ENCODE measurements around the gene INO80B.
"Not testable (repeated sequence)": the region's sequence is repeated elsewhere in the genome, so short reads cannot be mapped to it uniquely, and the experiment has no call there.

INO80B gene

DNA sequence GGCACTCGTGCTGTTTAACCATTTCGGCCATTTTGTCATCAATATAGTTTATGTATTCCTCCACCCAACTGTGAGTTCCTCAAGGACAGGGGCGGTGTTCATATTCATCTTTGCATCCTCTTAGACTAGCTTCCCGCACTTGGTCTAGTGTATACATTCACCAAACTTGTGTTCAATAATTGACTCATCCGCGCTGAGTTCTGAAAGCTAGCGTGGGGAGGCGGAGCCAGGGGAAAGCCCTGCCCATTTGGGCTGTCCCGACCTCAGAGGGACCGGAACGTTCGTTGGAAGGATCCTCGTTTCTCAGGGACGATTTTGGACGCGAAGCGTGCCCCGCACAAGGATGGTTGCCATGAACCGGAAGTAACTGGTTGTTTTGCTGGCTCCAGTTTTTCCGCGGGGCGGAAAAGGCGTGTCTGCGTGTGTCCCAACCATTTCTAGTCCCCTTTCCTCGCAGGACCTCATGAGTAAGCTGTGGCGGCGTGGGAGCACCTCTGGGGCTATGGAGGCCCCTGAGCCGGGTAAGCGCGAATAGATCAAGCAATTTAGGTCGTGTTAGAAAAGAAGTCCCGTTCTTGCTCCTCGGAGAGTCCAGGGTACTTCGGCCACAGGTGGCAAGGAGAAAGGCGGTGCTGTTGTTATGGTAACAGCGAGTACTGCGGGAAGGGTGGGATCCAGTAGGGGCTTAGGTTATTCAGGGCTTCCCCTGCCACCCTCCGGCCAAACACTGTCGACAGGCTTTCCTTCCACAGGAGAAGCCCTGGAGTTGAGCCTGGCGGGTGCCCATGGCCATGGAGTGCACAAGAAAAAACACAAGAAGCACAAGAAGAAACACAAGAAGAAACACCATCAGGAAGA lies at the start of gene INO80B:
Gene INO80B (plus strand): TSS at position 434 of the 858 bp plus-strand sequence. CDS start 30 bp downstream, at position 464.
- DNase-seq, result peak; percentile 98

GRCh38 chr2:74406035-74406434 lies 48.9 kb upstream of the INO80B start:
- no peak for DNase-seq

DNA sequence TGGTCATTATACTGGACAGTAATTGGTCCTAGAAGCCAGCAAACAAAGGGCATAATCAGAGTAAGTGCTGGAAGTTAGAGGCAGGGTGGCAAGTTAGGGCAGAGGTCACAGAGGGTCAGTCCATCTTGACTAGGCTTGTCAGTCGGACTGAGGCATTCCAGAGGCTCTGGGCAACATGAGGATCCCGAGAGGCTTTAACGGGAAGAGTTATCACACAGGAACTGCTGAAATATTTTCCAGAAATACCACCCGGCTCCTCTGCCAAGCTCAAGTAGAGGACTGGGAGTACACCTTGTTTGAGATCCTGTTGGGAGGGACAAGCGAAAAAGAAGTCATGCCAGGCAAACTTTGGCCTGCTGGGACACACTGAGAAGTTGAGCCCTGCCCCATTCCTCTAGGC lies 47.2 kb upstream of the INO80B start:
- DNase-seq, result no peak

- DNase-seq, result no peak
Observed at GRCh38 chr2:74413001-74413698, 41.7 kb upstream of the INO80B start.

DNA sequence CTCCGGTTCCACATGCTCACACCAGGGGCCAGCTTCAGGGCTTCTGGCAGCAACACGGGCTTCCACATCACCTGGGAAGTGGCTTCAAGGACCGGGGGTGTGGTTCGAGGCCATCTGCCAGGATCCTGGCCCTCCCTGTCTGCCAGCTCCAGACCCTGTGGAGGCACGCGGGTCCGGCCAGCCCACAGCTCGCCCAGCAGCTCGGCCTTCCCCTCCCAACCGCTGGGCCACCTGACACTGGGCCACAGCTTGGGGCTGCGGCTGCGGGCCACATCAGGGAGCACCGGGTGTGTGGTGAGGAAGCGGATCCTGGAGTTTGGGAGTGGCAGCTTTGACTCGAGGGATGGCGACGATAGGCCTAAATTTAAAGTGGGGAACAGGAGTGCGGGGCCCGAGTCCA lies 40.4 kb upstream of the INO80B start:
- DNase-seq, result no peak

- peak; percentile 6 for DNase-seq
Observed at GRCh38 chr2:74414881-74415761, 39.8 kb upstream of the INO80B start.

DNA sequence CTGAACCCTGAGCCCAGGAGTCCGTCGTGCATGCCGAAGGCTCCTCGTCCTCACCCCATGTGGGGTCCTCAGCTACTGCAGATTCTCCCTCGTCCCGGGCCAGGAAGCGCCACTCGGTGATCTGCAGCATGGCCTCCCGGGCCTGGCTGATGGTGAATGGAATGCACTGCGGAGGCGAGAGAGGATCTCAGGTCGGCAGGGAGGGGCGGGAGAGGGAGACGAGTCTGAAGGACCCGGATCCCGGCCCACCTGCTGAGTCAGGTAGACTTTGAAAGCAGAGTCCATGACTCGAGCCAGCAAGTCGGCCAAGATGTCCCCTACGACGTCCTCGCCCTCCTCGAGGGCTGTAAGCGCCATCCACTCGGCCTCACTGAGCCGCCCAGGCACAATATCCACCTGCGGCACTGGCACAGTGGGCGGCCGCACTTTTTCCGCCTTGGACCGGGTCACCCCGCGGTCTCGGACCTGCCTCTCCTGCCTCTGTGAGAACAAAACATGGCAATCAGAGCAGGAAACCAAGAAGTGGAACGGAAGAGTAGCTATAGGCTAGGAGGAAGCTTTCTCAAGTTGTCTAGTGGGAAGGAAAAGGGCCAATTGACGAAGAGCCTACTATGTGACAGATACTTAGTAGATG lies 39.0 kb upstream of the INO80B start:
- DNase-seq, result no peak

GRCh38 chr2:74416778-74417177 lies 38.1 kb upstream of the INO80B start:
- no peak for DNase-seq

- no peak for DNase-seq
Observed at GRCh38 chr2:74417197-74417596, 37.7 kb upstream of the INO80B start.

GRCh38 chr2:74417763-74418162 lies 37.1 kb upstream of the INO80B start:
- DNase-seq, result no peak

DNA sequence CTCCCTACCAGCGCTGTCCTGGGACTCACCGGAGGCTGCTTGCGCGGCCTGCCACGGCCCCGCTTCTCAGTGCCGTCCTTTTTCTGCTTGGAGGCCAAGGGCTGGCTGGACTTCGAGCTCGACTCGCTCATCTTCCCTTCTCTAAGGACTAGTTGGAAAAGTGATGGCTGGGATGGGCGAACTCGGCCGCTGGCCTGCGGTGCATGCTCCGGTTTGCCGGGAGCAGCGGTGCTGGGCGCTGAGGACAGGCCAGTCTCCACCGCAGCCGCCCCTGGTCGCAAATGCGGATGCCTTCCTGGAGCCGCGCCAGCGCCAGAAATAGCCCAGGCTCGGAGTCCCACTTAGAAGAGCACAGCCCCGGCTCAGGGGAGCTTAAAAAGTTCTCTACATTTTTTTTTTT lies 36.6 kb upstream of the INO80B start:
- DNase-seq, result no peak

DNA sequence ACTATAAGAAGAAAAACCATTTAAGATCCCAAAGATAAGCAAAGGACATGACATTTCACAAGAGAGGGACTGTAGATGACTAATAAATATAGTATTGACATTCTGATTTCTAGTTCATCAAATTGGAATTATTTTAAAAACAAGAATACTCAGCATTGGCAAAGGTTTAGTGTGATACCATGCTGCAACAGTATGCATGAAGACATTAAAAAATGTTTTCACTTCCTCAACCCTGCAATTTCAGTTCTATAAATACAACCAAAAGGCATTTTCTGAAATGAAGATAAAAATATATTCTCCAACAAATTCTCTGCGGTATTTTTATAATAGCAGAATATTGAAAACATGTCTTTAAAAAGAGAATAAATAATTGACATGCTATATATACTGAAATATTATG lies 35.5 kb upstream of the INO80B start:
- DNase-seq, result no peak

GRCh38 chr2:74420006-74420405 lies 34.9 kb upstream of the INO80B start:
- no peak for DNase-seq

GRCh38 chr2:74420443-74421103 lies 34.3 kb upstream of the INO80B start:
- not testable (repeated sequence) for DNase-seq

GRCh38 chr2:74421221-74421870 lies 33.5 kb upstream of the INO80B start, which contains the start of the genes C2orf81 and WDR54:
TSS of gene C2orf81 (minus strand) at chr2:74421619. CDS start at chr2:74421560, 59 bp downstream.
TSS of gene WDR54 (plus strand) at chr2:74421730. CDS start at chr2:74422154, 424 bp downstream.
- DNase-seq, result peak; percentile 93

DNA sequence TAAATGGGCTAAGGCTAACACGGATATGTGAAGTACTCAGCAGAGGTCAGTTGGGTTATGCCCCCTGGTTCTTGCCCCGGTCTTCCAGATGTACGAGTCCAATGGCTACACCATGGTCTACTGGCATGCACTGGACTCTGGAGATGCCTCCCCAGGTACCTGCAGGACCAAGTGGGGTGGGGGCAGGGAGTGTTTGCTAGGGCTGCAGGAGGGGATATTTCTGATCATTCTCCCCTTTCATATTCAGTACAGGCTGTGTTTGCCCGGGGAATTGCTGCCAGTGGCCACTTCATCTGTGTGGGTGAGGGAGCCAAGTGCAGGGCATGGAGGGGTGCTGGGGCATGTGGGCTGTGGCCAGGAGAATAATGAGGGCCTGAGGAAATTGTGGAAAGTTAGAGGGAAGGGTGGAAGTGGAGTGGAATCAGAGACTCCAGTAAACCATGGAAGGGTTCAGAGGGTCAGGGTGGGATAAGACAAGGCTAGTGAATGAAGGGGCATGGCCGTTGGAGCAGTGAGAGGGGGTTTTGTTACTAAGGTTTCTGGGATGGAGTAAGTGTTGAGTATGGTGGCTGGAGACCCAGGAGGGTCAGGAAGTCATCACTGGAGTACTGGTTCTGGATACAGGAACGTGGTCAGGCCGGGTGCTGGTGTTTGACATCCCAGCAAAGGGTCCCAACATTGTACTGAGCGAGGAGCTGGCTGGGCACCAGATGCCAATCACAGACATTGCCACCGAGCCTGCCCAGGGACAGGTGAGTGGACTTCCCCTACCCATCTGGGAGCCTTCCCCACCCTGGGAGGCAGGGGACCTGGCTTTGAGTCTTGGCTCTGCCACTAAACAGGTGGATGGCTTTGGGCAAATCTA lies 31.4 kb upstream of the INO80B start:
- DNase-seq, result no peak

- DNase-seq, result no peak
Observed at GRCh38 chr2:74424139-74424992, 30.5 kb upstream of the INO80B start.

GRCh38 chr2:74424995-74425406 lies 29.9 kb upstream of the INO80B start:
- no peak for DNase-seq

DNA sequence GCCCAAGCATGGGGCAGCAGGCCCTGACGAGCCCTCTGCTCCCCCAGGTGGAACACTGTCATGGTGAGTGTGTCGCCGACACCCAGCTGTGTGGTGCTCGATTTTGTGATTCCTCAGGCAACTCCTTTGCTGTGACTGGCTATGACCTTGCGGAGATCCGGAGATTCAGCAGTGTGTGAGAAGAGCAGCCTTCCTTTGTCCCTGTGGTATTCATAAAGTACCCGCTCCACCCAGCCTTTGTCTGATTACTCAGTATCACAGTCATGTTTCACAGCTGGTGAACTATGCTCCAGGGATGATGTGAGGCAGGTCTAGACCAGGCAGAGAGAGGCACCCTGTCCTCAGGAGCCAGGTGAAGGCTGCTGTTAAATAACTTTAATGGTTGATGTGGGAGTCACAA lies 29.4 kb upstream of the INO80B start:
- no peak for DNase-seq
